Esophagus squamous epithelium (tissue), 4 donors: ENCODE results near the gene KAT2B.

ENCODE experiments used
- POLR2A ChIP-seq, 4 donors: fragments of 450-650 bp; IDR thresholded peaks; one replicate each; pipeline ENCODE4 v1.6.1; 2017; ENCODE audit warnings: antibody characterized with exemption in 4 of 4, mild to moderate bottlenecking in 4 of 4, moderate library complexity in 3 of 4
- TF ChIP-seq, protein P1 (sequence below), 6 experiments: fragments of 450-650 bp in 4 of 6; fragments of 200-600 bp in 2 of 6; sonication (generic) in 2 of 6; IDR thresholded peaks; one replicate each; pipeline ENCODE4 v1.5.1; 2016 to 2019; ENCODE audit warnings: antibody characterized with exemption in 6 of 6, mild to moderate bottlenecking in 4 of 6, moderate library complexity in 4 of 6

DNA sequence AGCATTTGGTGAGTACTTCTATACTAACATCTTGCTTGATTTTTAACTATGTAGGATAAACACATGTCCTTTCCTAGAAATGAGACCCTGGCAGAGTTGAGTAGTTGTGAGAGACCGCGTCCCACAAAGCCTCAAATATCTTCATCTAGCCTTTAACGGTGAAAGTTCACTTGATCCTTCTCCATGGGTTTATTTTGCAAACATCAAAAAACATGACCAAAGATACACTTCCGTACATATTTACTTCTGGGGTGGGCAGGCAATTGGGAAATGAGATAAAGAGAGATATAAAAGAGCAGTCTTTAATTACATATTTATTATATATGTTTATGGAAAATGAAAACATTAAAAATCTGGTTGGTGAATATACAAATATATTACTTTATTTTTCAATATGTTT, 5.2 kb upstream of the KAT2B start:
- TF ChIP-seq, protein P1, sequence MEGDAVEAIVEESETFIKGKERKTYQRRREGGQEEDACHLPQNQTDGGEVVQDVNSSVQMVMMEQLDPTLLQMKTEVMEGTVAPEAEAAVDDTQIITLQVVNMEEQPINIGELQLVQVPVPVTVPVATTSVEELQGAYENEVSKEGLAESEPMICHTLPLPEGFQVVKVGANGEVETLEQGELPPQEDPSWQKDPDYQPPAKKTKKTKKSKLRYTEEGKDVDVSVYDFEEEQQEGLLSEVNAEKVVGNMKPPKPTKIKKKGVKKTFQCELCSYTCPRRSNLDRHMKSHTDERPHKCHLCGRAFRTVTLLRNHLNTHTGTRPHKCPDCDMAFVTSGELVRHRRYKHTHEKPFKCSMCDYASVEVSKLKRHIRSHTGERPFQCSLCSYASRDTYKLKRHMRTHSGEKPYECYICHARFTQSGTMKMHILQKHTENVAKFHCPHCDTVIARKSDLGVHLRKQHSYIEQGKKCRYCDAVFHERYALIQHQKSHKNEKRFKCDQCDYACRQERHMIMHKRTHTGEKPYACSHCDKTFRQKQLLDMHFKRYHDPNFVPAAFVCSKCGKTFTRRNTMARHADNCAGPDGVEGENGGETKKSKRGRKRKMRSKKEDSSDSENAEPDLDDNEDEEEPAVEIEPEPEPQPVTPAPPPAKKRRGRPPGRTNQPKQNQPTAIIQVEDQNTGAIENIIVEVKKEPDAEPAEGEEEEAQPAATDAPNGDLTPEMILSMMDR (IDR thresholded peaks at IDR 0.05) = no peak
- no peak for TF ChIP-seq POLR2A (IDR thresholded peaks at IDR 0.05)
